ENCODE data around the gene ZNF385A. TPM values are rescaled to one million over a fixed set of nuclear protein-coding genes. Genes with fewer than 3 reads are reported as not detected.
A peak's percentile ranks its signal among the peaks of the same experiment; 100 is the strongest.

ZNF385A gene
- total and polyA plus RNA-seq, 9 of the 15 experiments (the other 6 are each of a cell fraction or from before 2014, with no cell fraction given) = 1.0 to 111 (median 7.7) TPM

DNA sequence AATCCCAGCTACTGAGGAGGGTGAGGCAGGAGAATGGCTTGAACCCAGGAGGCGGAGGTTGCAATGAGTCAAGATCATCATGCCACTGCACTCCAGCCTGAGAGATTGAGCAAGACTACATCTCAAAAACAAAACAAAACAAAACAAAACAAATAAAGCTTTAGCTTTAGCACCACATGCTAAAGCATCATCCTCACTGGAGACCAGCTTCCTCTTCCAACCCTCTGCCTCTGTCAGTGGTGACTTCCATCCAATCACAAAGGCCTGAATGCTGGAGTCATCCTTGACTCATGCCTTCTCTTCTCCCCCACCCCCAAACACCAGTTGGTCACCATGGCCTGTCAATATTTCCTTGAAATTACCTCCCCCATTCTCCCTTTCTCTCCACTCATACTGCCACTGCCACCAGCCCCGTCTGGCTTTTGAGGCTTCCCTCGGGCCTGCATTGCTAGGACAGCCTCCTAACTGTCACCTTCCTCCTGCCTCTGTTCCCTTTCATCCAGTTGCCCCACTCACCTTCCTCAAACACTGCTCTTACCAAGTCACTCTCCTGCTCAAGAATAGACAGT, 1.4 kb downstream of the ZNF385A start (continued):
- peak; percentile 73 for TF ChIP-seq CEBPG (CRISPR knock-in tag; IDR thresholded peaks at IDR 0.05)
- peak in 1 of 2 experiments; percentile 82; a peak in 2 of 4 replicates for TF ChIP-seq CEBPG (tag; conservative IDR thresholded peaks at IDR 0.05 in 1 of 2, IDR thresholded peaks at IDR 0.05 in 1 of 2)
- TF ChIP-seq MECOM (CRISPR knock-in tag; IDR thresholded peaks at IDR 0.05) = no peak
- TF ChIP-seq CBFA2T3 (IDR thresholded peaks at IDR 0.05) = 0 out of 2 replicates have a peak, but pooled peaks have one; percentile 7
- TF ChIP-seq, protein P1, sequence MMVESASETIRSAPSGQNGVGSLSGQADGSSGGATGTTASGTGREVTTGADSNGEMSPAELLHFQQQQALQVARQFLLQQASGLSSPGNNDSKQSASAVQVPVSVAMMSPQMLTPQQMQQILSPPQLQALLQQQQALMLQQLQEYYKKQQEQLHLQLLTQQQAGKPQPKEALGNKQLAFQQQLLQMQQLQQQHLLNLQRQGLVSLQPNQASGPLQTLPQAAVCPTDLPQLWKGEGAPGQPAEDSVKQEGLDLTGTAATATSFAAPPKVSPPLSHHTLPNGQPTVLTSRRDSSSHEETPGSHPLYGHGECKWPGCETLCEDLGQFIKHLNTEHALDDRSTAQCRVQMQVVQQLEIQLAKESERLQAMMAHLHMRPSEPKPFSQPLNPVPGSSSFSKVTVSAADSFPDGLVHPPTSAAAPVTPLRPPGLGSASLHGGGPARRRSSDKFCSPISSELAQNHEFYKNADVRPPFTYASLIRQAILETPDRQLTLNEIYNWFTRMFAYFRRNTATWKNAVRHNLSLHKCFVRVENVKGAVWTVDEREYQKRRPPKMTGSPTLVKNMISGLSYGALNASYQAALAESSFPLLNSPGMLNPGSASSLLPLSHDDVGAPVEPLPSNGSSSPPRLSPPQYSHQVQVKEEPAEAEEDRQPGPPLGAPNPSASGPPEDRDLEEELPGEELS (CRISPR knock-in tag; IDR thresholded peaks at IDR 0.05; ENCODE audit: borderline replicate concordance) = no peak
- TF ChIP-seq TSC22D4 (tag; IDR thresholded peaks at IDR 0.05) = no peak
- no peak for TF ChIP-seq ERF (CRISPR knock-in tag; IDR thresholded peaks at IDR 0.05)
- TF ChIP-seq U2AF2 (optimal IDR thresholded peaks at IDR 0.05; ENCODE audit: low read depth, low read length) = no peak
- no peak for TF ChIP-seq FOXJ3 (CRISPR knock-in tag; IDR thresholded peaks at IDR 0.05)
- TF ChIP-seq, protein P2, sequence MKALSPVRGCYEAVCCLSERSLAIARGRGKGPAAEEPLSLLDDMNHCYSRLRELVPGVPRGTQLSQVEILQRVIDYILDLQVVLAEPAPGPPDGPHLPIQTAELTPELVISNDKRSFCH (CRISPR knock-in tag; IDR thresholded peaks at IDR 0.05) = no peak
- TF ChIP-seq, protein P2 (tag; IDR thresholded peaks at IDR 0.05) = no peak
- no peak for TF ChIP-seq RBM39 (optimal IDR thresholded peaks at IDR 0.05; ENCODE audit: low read depth, low read length)
- no peak for TF ChIP-seq POLR3G (IDR thresholded peaks at IDR 0.05; ENCODE audit: extremely low read depth, insufficient read length, insufficient replicate concordance)
- no peak for TF ChIP-seq KDM2B (CRISPR knock-in tag; IDR thresholded peaks at IDR 0.05)
- peak; percentile 68; the same call in 1 of the 2 replicates for TF ChIP-seq JUND (IDR thresholded peaks at IDR 0.05; ENCODE audit: borderline replicate concordance, low read depth, low read length)
- TF ChIP-seq JUND (tag; IDR thresholded peaks at IDR 0.05; ENCODE audit: borderline replicate concordance, low read depth, low read length) = peak; percentile 69; the same call in 1 of the 3 replicates
- TF ChIP-seq MXI1 (IDR thresholded peaks at IDR 0.05; ENCODE audit: low read depth, low read length) = no peak
- no peak for TF ChIP-seq TBL1XR1 (IDR thresholded peaks at IDR 0.05; ENCODE audit: low read length in 2 of 2)
- TF ChIP-seq NCOA1 (IDR thresholded peaks at IDR 0.05; ENCODE audit: low read depth) = no peak
- peak; percentile 47; the same call in 1 of the 2 replicates for TF ChIP-seq CEBPB (tag; IDR thresholded peaks at IDR 0.05)
- TF ChIP-seq ATF1 (CRISPR knock-in tag; IDR thresholded peaks at IDR 0.05) = no peak
- peak; percentile 33; the same call in 1 of the 2 replicates for TF ChIP-seq ATF1 (tag; IDR thresholded peaks at IDR 0.05)
- TF ChIP-seq GATAD2A (IDR thresholded peaks at IDR 0.05) = 0 out of 2 replicates have a peak, but pooled peaks have one; percentile 7
- TF ChIP-seq ZNF143 (CRISPR knock-in tag; IDR thresholded peaks at IDR 0.05) = no peak
- TF ChIP-seq ZNF561 (CRISPR knock-in tag; conservative IDR thresholded peaks at IDR 0.05) = no peak
- TF ChIP-seq SIX5 (IDR thresholded peaks at IDR 0.05; ENCODE audit: borderline replicate concordance in 1 of 2, insufficient read depth in 1 of 2, low read depth in 1 of 2, low read length in 2 of 2) = no peak
- no peak for TF ChIP-seq SAFB2 (IDR thresholded peaks at IDR 0.05; ENCODE audit: borderline replicate concordance, low read depth, low read length, severe bottlenecking)
- TF ChIP-seq EHMT2 (IDR thresholded peaks at IDR 0.05) = peak; percentile 78; the same call in 1 of the 2 replicates
